Epithelial cell of proximal tubule (primary cell): Measurements from ENCODE around the gene KCNQ1. TPM values are rescaled to one million over a fixed set of nuclear protein-coding genes. Genes with fewer than 3 reads are reported as not detected.

ENCODE experiments used
- DNase-seq: peaks from one replicate; pipeline ENCODE4 v3.0.0-alpha.2; 2011; ENCODE audit warnings: low read depth
- H3K4me3 ChIP-seq: 2 replicates; pipeline ENCODE4 v1.5.1; 2011; ENCODE audit warnings: low read depth, mild to moderate bottlenecking, low read length
- CTCF ChIP-seq: conservative IDR thresholded peaks from 2 replicates; pipeline ENCODE4 v1.5.1; 2012; ENCODE audit warnings: low read depth, mild to moderate bottlenecking, low read length
- total RNA-seq: library from RNA; depleted of rRNA; stranded (reverse); fragments of >200 nt; gene quantifications from 2 replicates; pipeline ENCODE4 v1.2.3, GENCODE V29; 2015

Gene KCNQ1
- total RNA-seq, 1 donor from 2014 or later, result 0.46 TPM

DNA sequence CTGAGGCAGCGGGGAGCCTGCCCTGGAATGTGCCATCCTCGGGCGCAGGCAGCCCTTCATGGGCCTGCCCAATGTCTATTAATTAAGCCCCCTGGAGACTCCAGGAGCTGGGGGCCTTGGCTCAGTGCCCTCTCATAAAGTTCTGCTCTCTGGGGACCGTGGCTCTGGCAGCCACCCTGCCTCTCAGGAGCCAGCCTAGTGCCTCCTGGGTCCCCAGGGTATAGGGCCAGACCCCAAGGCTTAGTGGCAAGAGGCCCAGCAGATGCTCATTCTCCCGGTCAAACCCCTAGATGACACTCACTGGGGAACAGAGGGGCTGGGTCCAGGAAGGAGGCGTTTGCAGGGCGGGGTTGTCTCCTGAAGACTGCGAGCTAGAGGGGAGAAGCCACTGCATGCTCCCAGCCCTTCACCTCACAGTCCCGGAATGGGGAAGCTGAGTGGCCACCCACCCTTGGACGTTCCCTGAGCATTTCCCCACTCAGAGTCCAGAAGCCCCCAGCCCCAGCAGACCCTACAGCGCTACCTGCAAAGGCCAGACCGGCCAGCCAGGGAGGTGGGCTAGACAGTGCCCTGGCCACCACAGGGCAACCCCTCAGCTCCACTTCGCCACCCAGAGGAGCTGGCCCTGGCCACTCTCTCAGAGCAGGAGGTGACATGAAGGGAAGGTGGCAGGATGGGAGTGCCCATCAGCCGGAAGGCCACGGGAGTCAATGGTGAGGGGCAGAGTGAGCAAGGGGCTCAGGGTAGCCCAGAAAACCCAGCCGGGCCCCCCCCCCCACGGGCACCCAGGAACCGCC is 357.8 kb downstream of the KCNQ1 start:
- DNase-seq, result no peak
- no peak overlapping the region for H3K4me3 ChIP-seq
- TF ChIP-seq CTCF, result no peak

DNA sequence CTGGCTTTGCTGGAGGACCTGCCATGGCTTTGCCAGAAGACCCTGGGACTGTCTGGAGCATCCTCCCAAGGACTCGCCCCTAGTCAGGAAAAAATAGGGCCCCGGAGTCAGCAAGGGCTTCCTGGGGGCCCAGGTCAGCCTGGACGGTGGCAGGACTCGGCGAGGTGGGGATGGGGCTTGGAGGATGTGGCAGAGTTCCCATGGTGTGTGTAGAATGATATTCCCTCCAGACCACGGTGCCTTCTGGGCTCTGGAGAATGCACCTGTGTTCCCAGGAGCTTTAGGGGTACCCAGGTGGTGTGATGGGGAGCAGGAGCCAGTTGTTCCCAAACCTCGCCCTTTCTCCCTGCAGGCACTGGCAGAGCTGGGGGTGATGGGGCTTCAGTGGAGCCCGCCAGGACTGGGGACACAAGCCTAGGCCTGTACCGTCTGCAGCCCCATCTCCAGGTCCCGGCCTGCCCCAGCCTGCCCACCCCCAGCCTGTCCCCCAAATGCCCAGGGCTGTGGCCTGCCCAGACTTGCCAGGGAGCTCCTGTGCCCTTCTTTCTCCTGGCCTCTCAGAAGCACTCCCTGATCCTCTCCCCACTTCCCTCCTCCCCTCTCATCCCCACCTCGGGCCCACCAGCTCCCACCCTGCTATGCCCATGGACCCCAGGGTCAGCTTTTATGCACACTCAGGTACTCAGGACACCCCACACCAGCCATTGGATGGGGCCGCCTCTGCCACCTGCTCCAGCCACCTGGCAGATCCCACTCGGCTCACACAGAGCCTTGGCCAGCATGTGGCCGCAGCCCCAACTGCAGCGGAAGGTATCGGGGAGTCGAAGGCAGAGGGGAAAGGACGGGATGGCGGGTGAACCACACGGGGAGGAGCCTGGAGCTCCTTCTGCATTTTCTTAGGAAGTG is 358.6 kb downstream of the KCNQ1 start:
- H3K4me3 ChIP-seq, result no peak overlapping the region
- TF ChIP-seq CTCF, result no peak
- no peak for DNase-seq

- TF ChIP-seq CTCF, result no peak
- DNase-seq, result no peak
- no peak overlapping the region for H3K4me3 ChIP-seq
Measured at GRCh38 chr11:2804189-2804588, 359.4 kb downstream of the KCNQ1 start.

DNA sequence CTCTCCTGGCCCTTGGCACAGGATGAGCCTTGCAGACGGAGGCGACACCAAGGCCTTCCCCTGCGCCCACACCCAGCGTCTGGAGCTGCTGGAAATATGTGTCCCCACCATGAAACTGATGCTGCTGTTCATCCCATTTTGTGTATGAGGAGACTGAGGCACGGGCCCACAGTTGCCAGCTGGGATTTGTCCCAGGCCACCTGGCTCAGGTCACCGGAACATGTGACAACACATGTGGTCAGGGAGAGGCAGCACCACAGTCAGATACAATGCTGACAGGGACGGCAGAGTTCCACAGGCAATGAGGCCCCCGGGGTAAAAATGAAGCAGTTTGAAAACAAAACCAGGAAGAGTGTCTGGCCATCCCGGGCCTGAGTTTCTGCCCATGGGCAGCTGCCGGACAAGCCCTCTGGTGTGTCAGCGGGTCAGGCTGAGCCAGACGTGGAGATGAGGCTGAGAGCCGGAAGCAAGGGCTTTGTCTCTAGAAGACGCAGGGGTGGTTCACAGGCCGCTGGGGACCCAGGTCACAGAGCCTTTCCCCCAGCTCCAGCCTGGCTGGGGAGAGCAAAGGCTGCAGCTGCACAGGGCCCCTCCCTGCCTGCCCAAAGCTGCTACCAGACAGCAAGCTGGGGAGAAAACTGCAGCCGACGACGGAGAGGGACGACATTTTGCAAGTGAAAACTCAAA is 360.0 kb downstream of the KCNQ1 start:
- TF ChIP-seq CTCF, result no peak
- no peak overlapping the region for H3K4me3 ChIP-seq
- no peak for DNase-seq

DNA sequence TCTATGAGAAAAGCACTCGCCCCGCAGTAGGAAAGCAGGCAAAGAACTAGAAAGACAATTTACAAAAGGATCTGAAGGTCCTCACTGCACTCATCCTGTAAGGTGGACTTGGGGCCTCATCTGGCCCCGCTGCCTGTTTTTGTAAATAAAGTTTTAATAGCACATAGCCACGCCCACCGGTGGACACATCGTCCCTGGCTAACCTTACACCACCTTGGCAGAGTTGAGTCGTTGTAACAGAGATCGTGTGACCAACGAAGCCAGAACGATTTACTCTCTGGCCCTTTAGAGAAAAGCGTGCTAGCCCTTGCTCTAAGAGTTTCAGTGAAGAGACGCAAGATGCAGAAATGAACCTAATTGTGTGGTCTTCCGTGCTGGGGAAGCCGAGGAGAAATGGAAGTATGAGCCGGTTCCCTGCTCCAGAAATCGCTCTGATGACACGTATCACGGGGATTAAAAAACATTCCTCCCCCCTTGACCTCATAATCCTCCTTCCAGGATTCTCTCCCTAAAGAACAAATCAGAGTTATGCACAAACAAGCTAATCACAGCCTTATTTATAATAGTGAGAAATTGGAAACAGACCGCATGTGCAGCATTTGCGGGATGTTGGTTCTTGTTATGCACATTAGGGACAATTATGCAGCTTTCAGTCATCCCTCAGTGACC is 360.7 kb downstream of the KCNQ1 start:
- DNase-seq, result no peak
- no peak for TF ChIP-seq CTCF
- H3K4me3 ChIP-seq, result no peak overlapping the region

DNA sequence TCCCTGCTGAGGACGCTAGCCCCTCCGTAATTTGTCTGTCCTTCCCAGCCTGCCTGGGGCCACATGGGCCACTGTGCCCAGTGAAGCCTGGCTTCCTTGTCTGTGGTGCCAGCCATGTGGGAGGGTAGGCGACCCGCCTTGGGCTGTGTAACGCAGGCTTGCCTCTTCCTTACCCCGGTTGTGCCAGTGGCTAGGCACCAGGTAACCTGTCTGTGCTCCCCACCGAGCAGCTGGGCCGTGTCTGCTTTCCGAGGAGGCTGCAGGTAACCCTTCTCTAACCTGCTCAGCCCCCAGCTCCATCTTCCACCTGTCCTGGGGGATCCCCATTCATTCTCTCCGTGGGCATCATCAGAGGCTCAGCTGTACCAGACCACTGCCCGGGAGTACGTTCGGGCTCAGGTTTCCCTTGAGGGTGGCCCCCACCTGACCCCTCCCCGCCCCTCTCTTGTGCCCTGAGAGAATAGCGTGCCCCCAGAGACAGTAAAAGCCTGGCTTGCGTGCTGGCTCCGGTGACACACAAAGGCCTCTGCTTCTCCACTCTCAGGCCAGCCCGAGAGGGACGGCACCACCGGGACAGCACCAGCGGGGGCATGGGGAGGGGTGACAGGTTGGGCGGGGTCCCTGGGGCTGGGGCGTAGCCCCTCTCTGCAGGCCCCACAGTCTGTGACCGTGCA is 361.7 kb downstream of the KCNQ1 start:
- no peak for TF ChIP-seq CTCF
- no peak for DNase-seq
- no peak overlapping the region for H3K4me3 ChIP-seq
